ENCODE data around the gene UAP1L1. TPM values are rescaled to one million over a fixed set of nuclear protein-coding genes. Genes with fewer than 3 reads are reported as not detected.
A peak's percentile ranks its signal among the peaks of the same experiment; 100 is the strongest.
"Not testable (repeated sequence)": the region's sequence is repeated elsewhere in the genome, so short reads cannot be mapped to it uniquely, and the experiment has no call there.

Gene UAP1L1
- total RNA-seq, 2 experiments from 2014 or later, result 20.2 to 21.9 TPM

- H3K9me3 Mint-ChIP-seq, result no peaks in the 10 kb centered on the region
- DNase-seq, result no peak
- H3K27me3 Mint-ChIP-seq, result no peaks in the 10 kb centered on the region
- H3K4me3 Mint-ChIP-seq, result no peak overlapping the region
- no peak overlapping the region for H3K27ac Mint-ChIP-seq
- H3K36me3 Mint-ChIP-seq (ENCODE audit: low read depth), result peaks cover 17% of the 10 kb centered on the region
- POLR2A ChIA-PET, result interaction anchor here (2.6 to 7.0 kb wide), 4 partner anchors 16 to 129 kb away, joined by 11 to 39 read pairs (median 31); partner anchors contain the start of genes MAN1B1 and TUBB4B
- CTCF ChIA-PET, result no interaction called here
- peaks cover 3% of the 10 kb centered on the region for H3K4me1 Mint-ChIP-seq
These were observed 34.7 kb downstream of the UAP1L1 start for GRCh38 chr9:137111788-137112563.

GRCh38 chr9:137112564-137113384, 35.5 kb downstream of the UAP1L1 start:
- CTCF ChIA-PET, result interaction anchor here (1.3 to 1.6 kb wide), 2 partner anchors 17 to 45 kb away, joined by 6 to 9 read pairs; no protein-coding TSS in a partner anchor
- Mint-ChIP-seq H3K9me3 (no peaks in the 10 kb centered on the region), H3K27ac (no peak overlapping the region), H3K4me3 (peak overlapping the region; percentile 69), H3K36me3 (ENCODE audit: low read depth) (peaks cover 15% of the 10 kb centered on the region), H3K27me3 (no peaks in the 10 kb centered on the region), H3K4me1 (peaks cover 3% of the 10 kb centered on the region)
- POLR2A ChIA-PET, result interaction anchor here (1.2 to 7.0 kb wide), 8 partner anchors 16 to 211 kb away, joined by 3 to 39 read pairs (median 8); partner anchors contain the start of genes ANAPC2, CYSRT1, MAN1B1 and SAPCD2
- no peak for DNase-seq

- CTCF ChIA-PET, result interaction anchor here (0.7 to 1.6 kb wide), 5 partner anchors 16 to 46 kb away, joined by 3 to 9 read pairs (median 3); no protein-coding TSS in a partner anchor
- Mint-ChIP-seq H3K27ac (no peak overlapping the region), H3K4me3 (peak overlapping the region; percentile 69), H3K4me1 (peaks cover 3% of the 10 kb centered on the region), H3K9me3 (no peaks in the 10 kb centered on the region), H3K27me3 (no peaks in the 10 kb centered on the region), H3K36me3 (ENCODE audit: low read depth) (peaks cover 15% of the 10 kb centered on the region)
- POLR2A ChIA-PET, result interaction anchor here (0.7 to 7.0 kb wide), 9 partner anchors 15 to 212 kb away, joined by 3 to 39 read pairs (median 5); partner anchors contain the start of genes ANAPC2, CYSRT1, MAN1B1 and SAPCD2
- DNase-seq, result peak; percentile 45
These were observed 36.3 kb downstream of the UAP1L1 start for GRCh38 chr9:137113385-137114159.

GRCh38 chr9:137114220-137114612, 36.9 kb downstream of the UAP1L1 start:
- Mint-ChIP-seq H3K27ac (peak overlapping the region; percentile 56), H3K36me3 (ENCODE audit: low read depth) (peaks cover 8% of the 10 kb centered on the region), H3K4me1 (peaks cover 5% of the 10 kb centered on the region), H3K27me3 (no peaks in the 10 kb centered on the region), H3K4me3 (peak overlapping the region; percentile 65), H3K9me3 (no peaks in the 10 kb centered on the region)
- CTCF ChIA-PET, result interaction anchor here (0.9 to 1.6 kb wide), 4 partner anchors 15 to 46 kb away, joined by 3 to 9 read pairs (median 4); no protein-coding TSS in a partner anchor
- peak; percentile 28 for DNase-seq
- POLR2A ChIA-PET, result interaction anchor here (1.0 to 7.0 kb wide), 11 partner anchors 14 to 309 kb away, joined by 3 to 39 read pairs (median 5); partner anchors contain the start of genes ANAPC2, CYSRT1, EXD3 and MAN1B1

GRCh38 chr9:137114613-137115393, 37.5 kb downstream of the UAP1L1 start, which contains the start of gene DPP7:
TSS of gene DPP7 (minus strand) at chr9:137114733. CDS start at chr9:137114713, 20 bp downstream.
- Mint-ChIP-seq H3K36me3 (ENCODE audit: low read depth) (peaks cover 8% of the 10 kb centered on the region), H3K27ac (peak within 1 kb of the TSS; percentile 56), H3K9me3 (no peaks in the 10 kb centered on the region), H3K27me3 (no peaks in the 10 kb centered on the region), H3K4me3 (peak within 1 kb of the TSS; percentile 69), H3K4me1 (peaks cover 5% of the 10 kb centered on the region)
- DNase-seq, result peak; percentile 84
- ChIA-PET CTCF (interaction anchor here (0.5 to 1.7 kb wide), 4 partner anchors 15 to 144 kb away, joined by 3 to 10 read pairs (median 6); no protein-coding TSS in a partner anchor), POLR2A (interaction anchor here (0.8 to 7.0 kb wide), 15 partner anchors 10 to 308 kb away, joined by 3 to 39 read pairs (median 4); partner anchors contain the start of genes EXD3, MAN1B1, NOXA1 and TOR4A)

GRCh38 chr9:137115394-137116026, 38.2 kb downstream of the UAP1L1 start:
- no peak for DNase-seq

GRCh38 chr9:137116027-137116507, 38.8 kb downstream of the UAP1L1 start:
- no peak overlapping the region for H3K4me3 Mint-ChIP-seq
- H3K27ac Mint-ChIP-seq, result no peak overlapping the region
- CTCF ChIA-PET, result interaction anchor here (1.4 to 1.7 kb wide), 2 partner anchors 20 to 121 kb away, joined by 9 to 10 read pairs; no protein-coding TSS in a partner anchor
- no peaks in the 10 kb centered on the region for H3K9me3 Mint-ChIP-seq
- H3K27me3 Mint-ChIP-seq, result no peaks in the 10 kb centered on the region
- peaks cover 5% of the 10 kb centered on the region for H3K36me3 Mint-ChIP-seq (ENCODE audit: low read depth)
- no peak for DNase-seq
- H3K4me1 Mint-ChIP-seq, result peaks cover 5% of the 10 kb centered on the region
- POLR2A ChIA-PET, result interaction anchor here (1.1 to 7.0 kb wide), 6 partner anchors 11 to 125 kb away, joined by 3 to 39 read pairs (median 6); partner anchors contain the start of gene TUBB4B

More at GRCh38 chr9:137115394-137116026, 38.2 kb downstream of the UAP1L1 start:
- no peaks in the 10 kb centered on the region for H3K27me3 Mint-ChIP-seq
- H3K4me3 Mint-ChIP-seq, result no peak overlapping the region
- H3K36me3 Mint-ChIP-seq (ENCODE audit: low read depth), result peaks cover 8% of the 10 kb centered on the region
- ChIA-PET POLR2A (interaction anchor here (0.8 to 7.0 kb wide), 14 partner anchors 10 to 308 kb away, joined by 3 to 39 read pairs (median 4); partner anchors contain the start of genes EXD3, MAN1B1, NOXA1 and TOR4A), CTCF (interaction anchor here (0.5 to 1.7 kb wide), 3 partner anchors 20 to 143 kb away, joined by 3 to 10 read pairs (median 9); no protein-coding TSS in a partner anchor)
- no peak overlapping the region for H3K27ac Mint-ChIP-seq
- peaks cover 5% of the 10 kb centered on the region for H3K4me1 Mint-ChIP-seq
- H3K9me3 Mint-ChIP-seq, result no peaks in the 10 kb centered on the region

GRCh38 chr9:137116728-137117127, 39.4 kb downstream of the UAP1L1 start:
- DNase-seq, result no peak
- peaks cover 2% of the 10 kb centered on the region for H3K36me3 Mint-ChIP-seq (ENCODE audit: low read depth)
- H3K9me3 Mint-ChIP-seq, result no peaks in the 10 kb centered on the region
- H3K27me3 Mint-ChIP-seq, result no peaks in the 10 kb centered on the region
- H3K27ac Mint-ChIP-seq, result no peak overlapping the region
- CTCF ChIA-PET, result interaction anchor here (0.6 kb wide), 1 partner anchor 13 kb away, joined by 3 read pairs; no protein-coding TSS in a partner anchor
- no peak overlapping the region for H3K4me3 Mint-ChIP-seq
- POLR2A ChIA-PET, result interaction anchor here (7.0 kb wide), 1 partner anchor 124 kb away, joined by 39 read pairs; the partner anchor contains the start of gene TUBB4B
- peaks cover 5% of the 10 kb centered on the region for H3K4me1 Mint-ChIP-seq

GRCh38 chr9:137117269-137117731, 40.0 kb downstream of the UAP1L1 start:
- ChIA-PET POLR2A (interaction anchor here (0.9 to 7.0 kb wide), 2 partner anchors 124 to 125 kb away, joined by 3 to 39 read pairs; partner anchors contain the start of gene TUBB4B), CTCF (interaction anchor here (0.6 to 0.9 kb wide), 2 partner anchors 13 to 119 kb away, joined by 3 to 4 read pairs; no protein-coding TSS in a partner anchor)
- H3K36me3 Mint-ChIP-seq (ENCODE audit: low read depth), result peaks cover 2% of the 10 kb centered on the region
- no peaks in the 10 kb centered on the region for H3K9me3 Mint-ChIP-seq
- H3K27me3 Mint-ChIP-seq, result no peaks in the 10 kb centered on the region
- DNase-seq, result no peak
- peaks cover 8% of the 10 kb centered on the region for H3K4me1 Mint-ChIP-seq
- no peak overlapping the region for H3K27ac Mint-ChIP-seq
- H3K4me3 Mint-ChIP-seq, result no peak overlapping the region

- not testable (repeated sequence) for H3K4me3 Mint-ChIP-seq; H3K27me3 Mint-ChIP-seq; H3K36me3 Mint-ChIP-seq (ENCODE audit: low read depth); DNase-seq; H3K9me3 Mint-ChIP-seq; H3K27ac Mint-ChIP-seq
- H3K4me1 Mint-ChIP-seq, result peaks cover 10% of the 10 kb centered on the region
- ChIA-PET CTCF (interaction anchor here (0.7 to 2.8 kb wide), 8 partner anchors 17 to 121 kb away, joined by 3 to 16 read pairs (median 4); partner anchors contain the start of genes MAN1B1 and RNF224), POLR2A (interaction anchor here (0.9 to 2.4 kb wide), 2 partner anchors 122 to 124 kb away, joined by 3 to 9 read pairs; partner anchors contain the start of gene TUBB4B)
These were observed 40.8 kb downstream of the UAP1L1 start for GRCh38 chr9:137118092-137118603.
